GM18858 (cell line): Measurements from ENCODE around the gene MIB1.
"Not testable (repeated sequence)": the region's sequence is repeated elsewhere in the genome, so short reads cannot be mapped to it uniquely, and the experiment has no call there.

Source experiments
- ATAC-seq: cut with Tn5 transposase; IDR thresholded peaks from one replicate; pipeline ENCODE4 v1.9.1; 2021; ENCODE audit not compliant: unreplicated experiment

The MIB1 gene

DNA sequence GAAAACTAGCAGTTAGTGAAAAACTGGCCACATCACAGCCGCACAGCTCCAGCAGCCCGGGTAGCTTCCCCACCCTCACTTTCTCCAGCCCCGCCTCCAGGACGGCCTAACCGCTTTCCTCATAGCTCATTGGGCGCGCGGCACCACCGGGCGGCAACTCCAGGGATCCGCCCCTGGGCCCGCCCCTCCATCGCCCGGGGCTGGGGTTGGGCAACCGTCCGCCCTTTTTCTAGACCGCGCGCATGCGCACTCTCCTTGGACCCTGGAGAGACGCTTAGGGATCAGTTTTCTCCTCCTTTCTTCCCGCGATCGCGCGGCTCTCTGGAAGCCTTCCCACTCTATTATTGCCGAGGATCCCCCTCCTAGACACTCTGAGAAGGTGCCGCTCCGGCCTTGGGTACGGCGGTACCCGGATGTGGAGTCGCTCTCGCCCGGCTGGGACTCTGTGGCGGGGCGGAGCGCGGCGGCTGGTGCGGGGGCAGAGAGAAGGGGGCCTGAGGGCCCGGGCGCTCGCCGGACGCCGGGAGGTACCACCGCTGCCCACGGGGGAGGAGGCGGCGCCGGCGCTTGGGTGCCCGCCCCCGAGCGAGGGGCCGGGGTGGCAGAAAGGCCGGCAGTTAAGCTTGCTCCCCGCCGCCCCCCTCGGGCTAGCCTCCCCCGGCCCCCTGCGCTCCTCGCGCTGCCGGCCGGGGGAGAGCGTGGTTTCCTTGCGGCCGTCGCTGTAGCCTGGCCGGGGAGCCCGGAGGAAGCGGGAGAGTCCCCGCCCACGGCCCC is at the start of gene MIB1:
Gene MIB1 (plus strand): TSS at position 255 of the 774 bp plus-strand sequence. CDS start 792 bp downstream, outside the sequence.
- peak; percentile 92 for ATAC-seq

DNA sequence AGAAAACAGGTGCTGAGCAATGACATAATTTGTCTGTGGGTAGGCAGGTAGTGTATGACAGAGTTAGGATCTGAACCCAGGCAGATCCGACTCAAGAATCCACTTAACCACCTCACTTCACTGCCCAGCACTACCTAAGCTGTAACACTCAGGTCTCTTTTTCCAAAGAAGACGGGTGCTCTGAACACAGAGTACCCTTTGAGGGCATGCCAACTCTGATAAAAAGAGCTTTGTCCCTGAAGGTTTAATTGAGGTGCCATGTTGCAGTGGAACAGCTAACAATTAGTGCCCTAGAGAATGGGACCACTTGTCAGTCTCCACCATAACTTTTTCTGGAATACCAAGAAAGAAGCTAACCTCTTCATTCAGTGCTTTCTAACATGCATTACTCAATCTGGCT is 47.3 kb upstream of the MIB1 start:
- no peak for ATAC-seq

DNA sequence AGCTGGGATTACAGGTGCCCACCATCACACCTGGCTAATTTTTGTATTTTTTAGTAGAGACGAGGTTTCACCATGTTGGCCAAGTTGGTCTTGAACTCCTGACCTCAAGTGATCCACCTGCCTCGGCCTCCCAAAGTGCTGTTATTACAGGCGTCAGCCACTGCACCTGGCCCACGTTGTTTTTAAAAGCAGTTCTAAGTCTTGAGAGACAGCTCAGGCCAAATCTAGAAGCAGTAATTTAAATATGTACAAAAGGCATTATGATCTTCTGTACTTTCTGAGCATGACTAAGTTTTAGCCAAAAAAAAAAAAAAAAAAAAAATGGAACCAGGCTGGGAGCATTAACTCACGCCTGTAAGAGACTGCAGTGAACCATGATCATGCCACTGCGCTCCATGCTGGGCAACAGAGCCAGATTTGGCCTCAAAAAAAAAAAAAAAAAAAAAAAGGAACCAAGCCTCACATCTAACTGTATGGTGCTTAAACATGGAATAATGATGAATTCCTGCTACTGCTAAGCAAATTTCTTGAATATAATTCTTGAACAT is 40.0 kb upstream of the MIB1 start:
- no peak for ATAC-seq

GRCh38 chr18:21701621-21702020 is 39.0 kb upstream of the MIB1 start:
- no peak for ATAC-seq

DNA sequence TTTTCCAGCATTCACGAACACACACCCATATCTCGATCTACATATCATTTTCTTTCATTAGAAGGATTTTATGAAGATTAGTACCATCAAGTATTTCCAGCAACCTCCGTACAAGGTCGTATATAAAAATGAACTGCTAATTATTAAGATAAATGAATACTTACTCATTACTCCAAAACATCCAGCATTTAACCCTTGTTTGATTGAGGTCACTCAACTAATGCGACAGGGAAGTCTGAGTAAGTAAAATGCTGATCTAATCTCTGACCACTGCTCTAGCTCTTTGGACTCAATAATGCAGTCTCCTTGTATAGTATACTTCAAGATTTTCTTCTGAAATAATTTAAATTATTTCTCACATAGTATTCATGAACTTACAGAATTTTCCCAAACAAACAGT is 38.0 kb upstream of the MIB1 start:
- no peak for ATAC-seq

DNA sequence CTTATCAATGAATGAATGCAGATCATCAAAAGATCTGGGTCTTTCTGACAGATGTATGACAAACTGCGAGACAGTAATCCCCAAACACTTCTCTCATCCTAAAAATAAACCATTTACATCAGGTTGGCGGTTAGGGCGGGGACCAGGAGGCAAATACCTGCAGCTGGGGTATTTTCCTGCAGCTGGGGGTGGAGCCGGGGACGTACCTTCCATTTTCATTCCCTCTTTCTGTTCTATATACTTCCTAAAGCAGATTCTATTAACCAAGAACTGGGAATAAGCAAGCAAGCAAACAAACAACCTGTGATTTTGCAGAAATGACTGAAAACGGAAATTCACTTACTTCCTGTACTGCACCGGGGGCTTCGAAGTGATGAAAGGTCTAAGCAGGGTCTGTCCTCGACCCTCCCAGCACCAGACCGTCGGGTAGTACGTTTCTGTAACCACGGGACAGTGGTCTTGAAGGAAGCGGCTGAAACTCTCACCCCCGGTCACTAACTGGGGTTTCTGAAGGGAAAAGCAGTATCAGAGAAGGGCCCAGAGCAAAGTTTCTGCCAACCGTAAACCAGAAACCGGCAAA is 37.3 kb upstream of the MIB1 start:
- ATAC-seq, result no peak

- peak; percentile 84 for ATAC-seq
These were observed 35.8 kb upstream of the MIB1 start, which contains the start of gene ABHD3 for GRCh38 chr18:21704603-21705364. ABHD3 (minus strand) TSS chr18:21704774; CDS start chr18:21704665, 109 bp downstream.

- ATAC-seq, result no peak
These were observed 34.2 kb upstream of the MIB1 start for GRCh38 chr18:21706386-21706865.

GRCh38 chr18:21707130-21707529 is 33.5 kb upstream of the MIB1 start:
- not testable (repeated sequence) for ATAC-seq

- ATAC-seq, result peak; percentile 58
These were observed 26.1 kb upstream of the MIB1 start for GRCh38 chr18:21714474-21714873.

GRCh38 chr18:21722687-21723086 is 17.9 kb upstream of the MIB1 start:
- ATAC-seq, result no peak

GRCh38 chr18:21725201-21725600 is 15.4 kb upstream of the MIB1 start:
- ATAC-seq, result no peak

- ATAC-seq, result no peak
These were observed 12.9 kb upstream of the MIB1 start for GRCh38 chr18:21727702-21728101.

DNA sequence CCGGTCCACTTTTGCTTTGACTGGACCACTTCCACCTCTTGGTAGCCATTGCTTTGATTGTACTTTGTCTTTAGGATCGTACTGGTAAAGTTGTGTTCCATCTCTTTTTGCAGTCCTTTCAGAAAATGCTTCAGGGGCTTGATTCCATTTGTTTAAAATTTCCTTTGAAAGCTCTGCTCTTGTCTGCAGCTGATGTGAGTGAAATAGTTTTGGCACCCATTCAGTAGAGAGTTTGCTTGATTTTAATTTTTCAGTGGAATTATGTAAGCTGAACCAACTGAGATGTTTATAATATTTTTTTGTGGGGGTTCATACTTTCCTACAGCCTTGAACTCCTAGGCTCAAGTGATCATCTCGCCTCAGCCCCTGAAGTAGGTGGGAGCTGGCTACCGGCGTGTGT is 7.6 kb upstream of the MIB1 start:
- ATAC-seq, result no peak

GRCh38 chr18:21735452-21736015 is 5.1 kb upstream of the MIB1 start:
- ATAC-seq, result no peak

DNA sequence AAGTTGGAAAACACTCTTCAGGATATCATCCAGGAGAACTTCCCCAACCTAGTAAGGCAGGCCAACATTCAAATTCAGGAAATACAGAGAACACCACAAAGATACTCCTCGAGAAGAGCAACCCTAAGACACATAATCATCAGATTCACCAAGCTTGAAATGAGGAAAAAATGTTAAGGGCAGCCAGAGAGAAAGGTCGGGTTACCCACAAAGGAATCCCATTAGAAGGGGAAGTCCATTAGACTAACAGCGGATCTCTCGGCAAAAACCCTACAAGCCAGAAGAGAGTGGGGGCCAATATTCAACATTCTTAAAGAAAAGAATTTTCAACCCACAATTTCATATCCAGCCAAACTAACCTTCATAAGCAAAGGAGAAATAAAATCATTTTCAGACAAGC is 3.7 kb upstream of the MIB1 start:
- ATAC-seq, result not testable (repeated sequence)

GRCh38 chr18:21739604-21740537 is 721 bp upstream of the MIB1 start:
- ATAC-seq, result peak; percentile 19

GRCh38 chr18:21741312-21741561 is 645 bp downstream of the MIB1 start:
- ATAC-seq, result no peak

GRCh38 chr18:21741562-21742314 is 1.1 kb downstream of the MIB1 start:
- ATAC-seq, result peak; percentile 1

- no peak for ATAC-seq
These were observed 1.7 kb downstream of the MIB1 start for GRCh38 chr18:21742315-21742687.
